ENCODE data around the gene MEIS2.

Gene MEIS2

DNA sequence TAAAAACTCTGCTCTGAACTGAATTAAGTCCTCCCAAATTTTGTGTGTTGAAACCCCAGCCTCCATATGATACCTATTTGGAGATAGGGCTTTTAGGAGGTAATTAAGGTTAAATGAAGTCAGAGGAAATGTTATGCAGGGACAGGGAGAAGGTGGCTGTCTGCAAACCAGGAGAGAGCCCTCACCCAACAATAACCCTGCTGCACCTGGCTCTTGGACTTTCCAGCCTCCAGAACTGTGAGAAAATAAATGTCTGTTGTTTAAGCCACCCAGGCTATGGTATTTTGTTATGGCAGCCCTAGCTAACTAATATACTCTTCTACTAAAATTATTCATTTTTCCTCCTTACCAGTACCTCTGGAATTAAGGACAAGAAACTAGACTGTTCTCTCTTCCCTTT lies 79.5 kb downstream of the MEIS2 start:
- no peak for DNase-seq (ENCODE audit: low read depth)
- TF ChIP-seq, protein P1, sequence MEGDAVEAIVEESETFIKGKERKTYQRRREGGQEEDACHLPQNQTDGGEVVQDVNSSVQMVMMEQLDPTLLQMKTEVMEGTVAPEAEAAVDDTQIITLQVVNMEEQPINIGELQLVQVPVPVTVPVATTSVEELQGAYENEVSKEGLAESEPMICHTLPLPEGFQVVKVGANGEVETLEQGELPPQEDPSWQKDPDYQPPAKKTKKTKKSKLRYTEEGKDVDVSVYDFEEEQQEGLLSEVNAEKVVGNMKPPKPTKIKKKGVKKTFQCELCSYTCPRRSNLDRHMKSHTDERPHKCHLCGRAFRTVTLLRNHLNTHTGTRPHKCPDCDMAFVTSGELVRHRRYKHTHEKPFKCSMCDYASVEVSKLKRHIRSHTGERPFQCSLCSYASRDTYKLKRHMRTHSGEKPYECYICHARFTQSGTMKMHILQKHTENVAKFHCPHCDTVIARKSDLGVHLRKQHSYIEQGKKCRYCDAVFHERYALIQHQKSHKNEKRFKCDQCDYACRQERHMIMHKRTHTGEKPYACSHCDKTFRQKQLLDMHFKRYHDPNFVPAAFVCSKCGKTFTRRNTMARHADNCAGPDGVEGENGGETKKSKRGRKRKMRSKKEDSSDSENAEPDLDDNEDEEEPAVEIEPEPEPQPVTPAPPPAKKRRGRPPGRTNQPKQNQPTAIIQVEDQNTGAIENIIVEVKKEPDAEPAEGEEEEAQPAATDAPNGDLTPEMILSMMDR (conservative IDR thresholded peaks at IDR 0.05; ENCODE audit: low read length), result no peak
- H3K4me3 ChIP-seq (ENCODE audit: low read length), result no peak overlapping the region

DNA sequence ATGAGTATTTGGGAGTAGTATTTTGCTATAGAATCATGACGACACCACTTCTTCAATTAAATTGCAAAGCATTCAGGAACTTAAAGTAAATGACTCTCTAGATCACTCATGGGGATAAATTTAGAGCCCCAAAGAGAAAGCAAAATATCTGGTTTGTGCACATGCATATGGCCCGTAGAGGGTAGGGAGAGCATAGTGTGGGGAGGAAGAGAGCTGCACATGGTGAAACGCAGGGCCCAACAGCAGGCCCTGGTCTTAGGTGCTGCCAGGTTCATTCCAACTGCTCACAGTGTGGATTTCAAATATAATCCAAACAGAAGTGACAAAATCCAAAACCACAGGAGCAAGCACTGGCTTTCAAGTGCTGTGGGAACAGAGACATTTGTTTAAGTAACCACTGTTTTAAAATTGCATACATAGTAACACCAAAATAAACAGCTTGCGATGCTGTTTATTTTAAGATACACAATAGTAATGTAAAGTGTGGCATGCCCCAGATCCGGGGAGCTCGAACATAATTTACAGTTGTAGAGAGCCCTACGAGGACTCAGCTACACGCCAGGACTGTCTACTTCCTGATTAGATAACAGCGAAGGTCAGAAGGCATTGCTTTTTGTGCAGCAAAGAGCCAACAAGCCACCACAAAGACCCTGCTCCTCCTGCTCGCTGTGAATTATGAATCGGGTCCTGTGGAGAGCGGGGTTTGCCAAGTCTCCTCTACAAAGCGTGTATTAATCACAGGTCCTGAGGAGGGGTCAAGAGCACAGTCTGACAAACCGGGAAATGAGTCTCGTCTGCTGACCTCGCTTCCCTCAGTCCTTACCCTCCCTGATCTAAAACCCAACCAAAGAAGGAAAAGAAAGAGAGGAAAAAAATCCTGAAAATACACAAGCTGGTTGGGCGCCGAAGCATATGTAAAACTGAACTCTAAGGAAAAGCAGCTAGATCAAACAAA lies 80.6 kb downstream of the MEIS2 start:
- no peak overlapping the region for H3K4me3 ChIP-seq (ENCODE audit: low read length)
- DNase-seq (ENCODE audit: low read depth), result peak; percentile 9
- TF ChIP-seq, protein P1 (conservative IDR thresholded peaks at IDR 0.05; ENCODE audit: low read length), result no peak

DNA sequence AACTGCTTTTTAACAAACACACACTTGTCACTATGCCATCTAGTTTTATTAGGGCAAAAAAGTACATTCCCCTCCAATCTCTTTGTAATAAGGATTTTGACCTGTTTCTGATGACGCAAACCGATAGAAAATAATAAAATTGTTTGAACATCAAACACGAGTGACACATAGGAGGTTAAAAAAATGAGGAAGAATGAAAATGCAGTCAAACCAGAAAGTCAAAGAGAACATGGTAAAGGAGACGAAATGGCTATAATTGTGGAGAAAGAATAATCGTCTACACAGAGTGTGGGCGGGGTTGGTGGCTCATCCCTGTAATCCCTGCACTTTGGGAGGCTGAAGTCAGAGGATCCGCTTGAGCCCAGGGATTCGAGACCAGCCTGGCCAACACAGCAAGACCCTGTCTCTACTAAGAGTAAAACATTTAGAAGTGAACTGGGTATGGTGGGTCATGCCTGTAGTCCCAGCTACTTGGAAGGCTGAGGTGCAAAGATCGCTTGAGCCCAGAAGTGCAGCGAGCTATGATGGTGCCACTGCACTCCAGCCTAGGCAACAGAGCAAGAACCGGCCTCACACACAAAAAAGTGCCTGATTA lies 83.2 kb downstream of the MEIS2 start:
- TF ChIP-seq, protein P1 (conservative IDR thresholded peaks at IDR 0.05; ENCODE audit: low read length), result no peak
- DNase-seq (ENCODE audit: low read depth), result no peak

DNA sequence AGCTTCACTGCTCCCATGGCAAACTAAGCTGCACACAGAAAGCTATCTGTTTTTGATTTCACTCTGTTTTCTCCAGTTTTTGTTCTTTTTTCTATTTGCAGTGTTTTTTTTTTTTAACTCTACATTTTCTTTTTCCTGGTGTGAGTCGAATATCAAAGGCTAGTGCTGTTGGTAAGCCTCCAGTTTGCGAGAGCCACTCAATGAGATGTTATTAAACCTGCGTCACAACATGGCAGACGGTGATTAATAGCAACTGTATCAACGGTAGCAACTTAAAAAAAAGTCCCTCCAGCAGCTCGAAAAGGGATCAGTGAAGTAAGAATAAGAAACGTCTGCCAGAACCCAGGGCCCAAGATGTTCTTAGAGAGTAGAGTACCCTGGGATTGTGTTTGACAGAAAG lies 84.1 kb downstream of the MEIS2 start:
- H3K4me3 ChIP-seq (ENCODE audit: low read length), result peak overlapping the region; percentile 5; the same call in 1 of the 2 replicates
- TF ChIP-seq, protein P1 (conservative IDR thresholded peaks at IDR 0.05; ENCODE audit: low read length), result no peak
- DNase-seq (ENCODE audit: low read depth), result peak; percentile 83

More for the DNA sequence above, 83.2 kb downstream of the MEIS2 start:
- no peak overlapping the region for H3K4me3 ChIP-seq (ENCODE audit: low read length)

DNA sequence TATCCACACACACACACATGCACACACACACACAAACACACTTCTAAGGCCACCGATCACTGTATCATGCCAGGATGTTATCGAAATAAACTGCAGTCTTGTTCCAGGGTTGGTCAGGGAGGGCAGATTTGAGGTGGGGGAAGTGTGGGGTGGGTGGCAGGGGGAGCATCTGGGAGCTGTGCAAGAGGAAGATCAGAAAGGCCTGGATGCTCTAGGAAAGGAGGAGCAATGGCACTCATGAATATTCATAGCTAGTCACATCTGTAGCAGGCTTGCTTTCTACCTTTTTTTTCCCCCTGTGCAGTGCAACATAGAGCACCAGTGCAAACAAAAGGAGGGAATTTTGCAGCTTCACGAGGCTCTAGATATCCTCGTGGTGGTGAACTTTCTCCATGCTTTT lies 84.9 kb downstream of the MEIS2 start:
- H3K4me3 ChIP-seq (ENCODE audit: low read length), result no peak overlapping the region
- no peak for DNase-seq (ENCODE audit: low read depth)

DNA sequence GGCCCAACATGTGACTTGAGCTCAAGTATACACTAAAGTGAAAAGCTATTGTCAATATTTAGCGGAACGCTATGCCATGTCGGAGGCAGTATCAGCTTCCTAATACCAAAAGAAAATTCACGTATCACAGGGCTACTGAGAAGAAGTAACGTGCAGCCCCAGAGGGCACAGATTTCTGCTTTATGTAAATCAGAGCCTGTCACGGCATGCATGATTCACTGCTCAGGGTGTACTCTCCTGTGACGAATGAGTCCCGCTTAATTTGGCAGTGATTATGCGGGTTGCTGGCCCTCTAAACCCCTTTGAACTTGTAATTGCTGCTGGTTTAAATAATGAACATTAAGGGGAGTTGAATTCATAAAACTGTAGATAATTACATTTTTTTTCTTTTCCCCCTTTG lies 85.3 kb downstream of the MEIS2 start:
- no peak overlapping the region for H3K4me3 ChIP-seq (ENCODE audit: low read length)
- peak; percentile 65 for DNase-seq (ENCODE audit: low read depth)
- TF ChIP-seq, protein P1 (conservative IDR thresholded peaks at IDR 0.05; ENCODE audit: low read length), result no peak

More for the DNA sequence above, 84.9 kb downstream of the MEIS2 start:
- TF ChIP-seq, protein P1 (conservative IDR thresholded peaks at IDR 0.05; ENCODE audit: low read length), result no peak
